Measurements from ENCODE around the gene PANK2. TPM values are rescaled to one million over a fixed set of nuclear protein-coding genes. Genes with fewer than 3 reads are reported as not detected.

The PANK2 gene
- total RNA-seq: 38.6 and 47.7 TPM in 2 replicates

GRCh38 chr20:3888622-3889488 lies at the start of gene PANK2:
Gene PANK2 (plus strand): TSS chr20:3889387.

GRCh38 chr20:3846740-3847428 lies 42.3 kb upstream of the PANK2 start, which contains the start of gene MAVS:
Gene MAVS (plus strand): TSS chr20:3846834. CDS start chr20:3854625, 7,791 bp downstream.

Small RNA genes within 50 kb of the gene (small RNA-seq; reads per million reads assigned to genes)
- 49.9 reads per million, percentile 98 among the genes with 10 or more reads in this experiment for gene MIR103A2

Other genes starting within 250 kb of the PANK2 start
- gene GFRA4, start 226.0 kb upstream of the PANK2 start, total RNA-seq: not detected in 2 replicates
- 88.6 and 101 TPM in 2 replicates for gene ADAM33, start 207.4 kb upstream of the PANK2 start, total RNA-seq
- not detected in 2 replicates for gene SIGLEC1, start 176.8 kb upstream of the PANK2 start, total RNA-seq
- gene HSPA12B, start 156.7 kb upstream of the PANK2 start, total RNA-seq: 0.98 and 1.8 TPM in 2 replicates
- 40.7 and 46.7 TPM in 2 replicates for gene ADISSP, start 121.6 kb upstream of the PANK2 start, total RNA-seq
- gene SPEF1, start 107.9 kb upstream of the PANK2 start, total RNA-seq: 0.20 TPM in 1 of 2 replicates, not detected in the other
- 119 and 169 TPM in 2 replicates for gene CENPB, start 102.6 kb upstream of the PANK2 start, total RNA-seq
- 66.9 and 91.1 TPM in 2 replicates for gene CDC25B, start 93.1 kb upstream of the PANK2 start, total RNA-seq
- gene AP5S1, start 68.8 kb upstream of the PANK2 start, total RNA-seq: 20.5 and 21.7 TPM in 2 replicates
- 29.8 and 48.7 TPM in 2 replicates for gene MAVS, start 42.6 kb upstream of the PANK2 start, total RNA-seq
- gene RNF24, start 126.2 kb downstream of the PANK2 start, total RNA-seq: 31.2 and 58.1 TPM in 2 replicates